Upper lobe of left lung (tissue), 4 donors: ENCODE measurements around the gene VWA7.

Experiments used
- POLR2A ChIP-seq, 4 donors: fragments of 450-650 bp; IDR thresholded peaks; one replicate each; pipeline ENCODE4 v1.5.1; 2016 to 2017; ENCODE audit warnings: antibody characterized with exemption in 4 of 4, mild to moderate bottlenecking in 2 of 4
- TF ChIP-seq, protein P1 (sequence below), 6 experiments: fragments of 450-650 bp in 4 of 6; fragments of 200-600 bp in 2 of 6; sonication (generic) in 2 of 6; IDR thresholded peaks; one replicate each; pipeline ENCODE4 v1.5.1; 2016 to 2019; ENCODE audit warnings: antibody characterized with exemption in 6 of 6

- TF ChIP-seq POLR2A (IDR thresholded peaks at IDR 0.05), result no peak
- TF ChIP-seq, protein P1, sequence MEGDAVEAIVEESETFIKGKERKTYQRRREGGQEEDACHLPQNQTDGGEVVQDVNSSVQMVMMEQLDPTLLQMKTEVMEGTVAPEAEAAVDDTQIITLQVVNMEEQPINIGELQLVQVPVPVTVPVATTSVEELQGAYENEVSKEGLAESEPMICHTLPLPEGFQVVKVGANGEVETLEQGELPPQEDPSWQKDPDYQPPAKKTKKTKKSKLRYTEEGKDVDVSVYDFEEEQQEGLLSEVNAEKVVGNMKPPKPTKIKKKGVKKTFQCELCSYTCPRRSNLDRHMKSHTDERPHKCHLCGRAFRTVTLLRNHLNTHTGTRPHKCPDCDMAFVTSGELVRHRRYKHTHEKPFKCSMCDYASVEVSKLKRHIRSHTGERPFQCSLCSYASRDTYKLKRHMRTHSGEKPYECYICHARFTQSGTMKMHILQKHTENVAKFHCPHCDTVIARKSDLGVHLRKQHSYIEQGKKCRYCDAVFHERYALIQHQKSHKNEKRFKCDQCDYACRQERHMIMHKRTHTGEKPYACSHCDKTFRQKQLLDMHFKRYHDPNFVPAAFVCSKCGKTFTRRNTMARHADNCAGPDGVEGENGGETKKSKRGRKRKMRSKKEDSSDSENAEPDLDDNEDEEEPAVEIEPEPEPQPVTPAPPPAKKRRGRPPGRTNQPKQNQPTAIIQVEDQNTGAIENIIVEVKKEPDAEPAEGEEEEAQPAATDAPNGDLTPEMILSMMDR (IDR thresholded peaks at IDR 0.05), result no peak
Observed at GRCh38 chr6:31761343-31761742, 15.8 kb downstream of the VWA7 start.
